Activated naive CD8-positive, alpha-beta T cell (primary cell): ENCODE data around the gene OR6S1.
"Not testable (repeated sequence)": the region's sequence is repeated elsewhere in the genome, so short reads cannot be mapped to it uniquely, and the experiment has no call there.

Experiments used
- H3K27ac Mint-ChIP-seq: one replicate; pipeline ENCODE4 v1.8.0; 2021; ENCODE audit warnings: mixed read lengths
- H3K27me3 Mint-ChIP-seq: one replicate; pipeline ENCODE4 v1.8.0; 2021; ENCODE audit warnings: mixed read lengths
- H3K36me3 Mint-ChIP-seq: one replicate; pipeline ENCODE4 v1.8.0; 2021; ENCODE audit warnings: mixed read lengths
- H3K4me1 Mint-ChIP-seq: one replicate; pipeline ENCODE4 v1.8.0; 2021; ENCODE audit warnings: low read depth, mixed read lengths
- H3K4me3 Mint-ChIP-seq: one replicate; pipeline ENCODE4 v1.8.0; 2021; ENCODE audit warnings: mild to moderate bottlenecking, mixed read lengths
- H3K9me3 Mint-ChIP-seq: one replicate; pipeline ENCODE4 v1.8.0; 2021; ENCODE audit warnings: low read depth, mixed read lengths

The OR6S1 gene

DNA sequence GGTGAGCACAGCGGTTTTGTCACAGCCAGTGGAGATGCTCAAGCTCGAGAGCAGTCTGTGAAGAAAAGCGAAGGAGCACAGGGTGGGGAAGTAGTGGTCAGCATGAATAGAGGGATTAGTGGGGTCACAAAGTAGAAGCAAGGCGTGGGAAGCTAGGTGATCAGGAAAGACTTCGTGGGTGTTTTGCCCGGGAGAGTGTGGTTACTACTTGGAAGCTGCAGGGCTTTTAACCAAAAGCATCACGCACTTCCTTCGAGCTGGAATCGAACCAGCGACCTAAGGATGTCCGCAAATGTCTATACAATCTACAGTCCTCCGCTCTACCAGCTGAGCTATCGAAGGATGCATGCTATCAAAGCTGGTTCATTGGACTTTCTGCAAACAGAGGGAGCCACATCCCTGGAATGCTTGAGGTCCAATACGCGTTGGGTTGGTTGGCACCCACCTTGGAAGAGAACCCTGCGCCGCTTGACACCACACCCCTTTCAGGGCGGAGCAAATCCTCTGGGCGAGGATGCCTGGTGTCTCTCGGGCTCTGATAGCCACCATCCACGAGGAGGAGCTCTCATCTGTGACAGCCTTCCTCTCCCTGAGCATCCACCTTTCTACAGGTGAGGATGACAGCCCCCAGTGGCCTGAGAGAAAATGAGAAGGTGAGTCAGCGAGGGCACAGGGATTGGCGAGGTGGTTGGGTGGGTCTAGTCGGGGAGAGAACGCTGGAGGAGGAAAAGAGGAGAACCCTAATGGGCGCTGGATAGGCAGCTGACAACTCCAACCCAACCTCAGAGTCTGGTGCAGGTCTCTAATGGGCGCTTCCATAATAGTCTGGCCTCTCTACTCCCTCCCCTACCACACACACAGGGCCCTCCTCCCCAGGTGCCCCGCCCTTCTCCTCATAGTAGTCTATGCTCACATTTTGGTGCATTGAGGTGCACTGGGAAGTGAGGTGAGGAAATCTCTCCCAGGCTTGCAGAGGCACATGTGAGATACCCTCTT, 16.0 kb upstream of the OR6S1 start:
- Mint-ChIP-seq H3K9me3 (no peaks in the 10 kb centered on the region), H3K27me3 (peaks cover 40% of the 10 kb centered on the region), H3K36me3 (no peaks in the 10 kb centered on the region), H3K27ac (no peak overlapping the region), H3K4me3 (peak overlapping the region; percentile 35), H3K4me1 (peaks cover 33% of the 10 kb centered on the region)

DNA sequence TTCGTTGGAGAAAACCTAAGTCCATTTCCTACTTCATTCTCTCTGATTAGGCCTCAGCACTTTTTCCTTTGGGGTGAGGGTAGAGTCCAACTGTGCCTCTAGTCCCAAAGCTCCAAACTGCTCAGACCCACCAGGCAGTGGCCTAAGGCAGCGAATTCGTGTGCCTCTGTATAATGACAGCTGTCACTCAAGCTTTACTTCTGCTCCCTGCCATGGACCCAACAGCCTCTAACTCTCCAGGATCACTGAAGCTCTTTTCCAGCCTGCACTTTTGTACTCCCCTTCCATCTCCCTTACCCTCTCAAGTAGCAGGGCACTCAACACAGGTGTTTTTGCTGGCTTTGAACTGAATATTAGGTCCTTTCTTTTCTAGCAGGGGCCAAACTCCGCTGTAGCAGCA, 14.8 kb upstream of the OR6S1 start:
- Mint-ChIP-seq H3K27ac (no peak overlapping the region), H3K27me3 (peaks cover 43% of the 10 kb centered on the region)

DNA sequence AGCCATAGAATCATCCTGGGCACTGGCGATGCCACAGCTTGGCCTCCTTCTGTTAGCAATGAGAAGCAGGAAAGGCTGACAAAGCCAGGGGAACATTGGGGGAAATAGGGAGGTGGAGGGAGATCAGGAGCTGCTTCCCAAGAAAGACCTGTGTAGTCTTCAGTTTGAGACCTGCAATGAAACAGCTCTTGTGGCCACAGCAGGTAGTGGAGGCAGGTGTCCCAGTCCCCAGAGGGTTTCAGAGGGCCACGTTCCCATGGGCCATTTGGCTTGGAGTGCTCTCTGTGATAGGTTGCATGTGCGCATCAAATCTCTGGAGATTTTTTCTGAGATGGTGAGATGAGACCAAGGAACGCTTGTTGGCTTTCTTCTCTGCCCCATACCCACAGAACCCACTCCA, 14.4 kb upstream of the OR6S1 start:
- no peak overlapping the region for H3K27ac Mint-ChIP-seq
- no peaks in the 10 kb centered on the region for H3K9me3 Mint-ChIP-seq
- H3K27me3 Mint-ChIP-seq = peaks cover 44% of the 10 kb centered on the region
- H3K4me1 Mint-ChIP-seq = peaks cover 27% of the 10 kb centered on the region
- no peaks in the 10 kb centered on the region for H3K36me3 Mint-ChIP-seq
- H3K4me3 Mint-ChIP-seq = no peak overlapping the region

More for the DNA sequence above, 14.8 kb upstream of the OR6S1 start:
- Mint-ChIP-seq H3K36me3 (no peaks in the 10 kb centered on the region), H3K4me1 (peaks cover 27% of the 10 kb centered on the region), H3K9me3 (no peaks in the 10 kb centered on the region), H3K4me3 (no peak overlapping the region)

DNA sequence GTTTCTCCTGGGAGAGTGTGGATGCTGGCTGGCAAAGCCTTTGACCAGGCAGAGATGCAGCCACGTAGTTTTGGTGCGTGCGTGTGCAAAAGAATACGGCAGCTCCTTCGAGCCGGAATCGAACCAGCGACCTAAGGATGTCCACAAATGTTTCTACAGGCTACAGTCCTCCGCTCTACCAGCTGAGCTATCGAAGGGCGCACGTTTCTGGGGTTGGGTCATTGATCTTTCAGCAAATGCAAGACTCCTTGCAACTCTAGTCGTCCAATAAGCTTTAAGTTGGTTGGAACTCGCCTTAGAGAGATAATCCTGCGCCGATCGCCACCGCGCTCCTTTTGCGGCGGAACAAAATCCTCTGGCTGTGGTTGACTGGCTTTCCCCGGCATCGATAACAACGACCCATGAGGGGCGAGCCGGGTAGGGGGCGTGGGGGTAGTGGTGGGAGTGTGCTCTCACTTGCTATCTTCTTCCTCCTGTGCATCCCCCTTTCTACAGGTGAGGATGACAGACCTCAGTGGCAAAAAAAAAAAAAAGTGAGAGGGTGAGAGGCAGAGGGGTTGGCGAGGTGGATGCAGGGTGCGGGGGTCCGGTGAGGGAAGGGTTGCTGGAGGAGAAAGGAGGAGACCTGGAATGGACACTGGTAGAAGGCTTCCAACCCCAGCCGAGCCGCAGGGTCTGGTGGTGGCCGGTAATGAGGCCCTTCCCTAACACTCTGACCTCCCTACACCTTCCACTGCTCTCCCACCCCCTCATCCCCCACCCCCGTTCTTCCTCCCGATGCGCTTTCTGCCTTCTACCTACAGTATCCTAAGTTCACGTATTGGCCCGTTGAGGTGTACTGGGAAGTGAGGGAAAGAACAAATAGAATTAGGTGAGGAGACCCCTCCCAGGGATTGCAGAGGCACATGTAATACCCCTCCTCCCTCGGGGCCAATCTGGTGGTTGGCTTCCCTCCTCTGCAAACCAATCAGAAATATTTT, 11.8 kb upstream of the OR6S1 start:
- Mint-ChIP-seq H3K9me3 (no peaks in the 10 kb centered on the region), H3K4me3 (peak overlapping the region; percentile 75), H3K27me3 (peaks cover 50% of the 10 kb centered on the region), H3K36me3 (no peaks in the 10 kb centered on the region), H3K27ac (no peak overlapping the region), H3K4me1 (peaks cover 27% of the 10 kb centered on the region)

DNA sequence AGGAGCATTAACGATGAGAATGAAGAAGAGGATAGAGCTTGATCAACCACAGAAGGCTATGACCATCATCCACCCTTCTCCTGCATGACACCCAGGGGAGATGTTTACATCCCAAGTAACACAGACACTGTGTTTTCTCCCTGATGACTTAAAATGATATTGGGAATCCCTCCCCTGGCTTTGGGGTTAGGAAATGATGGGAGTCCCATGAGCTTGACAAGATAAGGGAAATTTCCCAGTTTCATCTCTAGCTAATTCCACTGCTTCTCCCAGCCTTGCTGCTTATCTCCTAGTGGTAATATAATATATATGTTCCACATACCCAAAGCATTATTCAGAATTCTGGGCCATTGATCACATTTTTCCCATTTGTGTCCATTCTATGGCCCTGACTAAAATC, 4.0 kb upstream of the OR6S1 start:
- no peak overlapping the region for H3K27ac Mint-ChIP-seq
- H3K27me3 Mint-ChIP-seq = peaks cover 22% of the 10 kb centered on the region
- no peak overlapping the region for H3K4me3 Mint-ChIP-seq
- H3K9me3 Mint-ChIP-seq = no peaks in the 10 kb centered on the region
- no peaks in the 10 kb centered on the region for H3K36me3 Mint-ChIP-seq
- no peaks in the 10 kb centered on the region for H3K4me1 Mint-ChIP-seq

DNA sequence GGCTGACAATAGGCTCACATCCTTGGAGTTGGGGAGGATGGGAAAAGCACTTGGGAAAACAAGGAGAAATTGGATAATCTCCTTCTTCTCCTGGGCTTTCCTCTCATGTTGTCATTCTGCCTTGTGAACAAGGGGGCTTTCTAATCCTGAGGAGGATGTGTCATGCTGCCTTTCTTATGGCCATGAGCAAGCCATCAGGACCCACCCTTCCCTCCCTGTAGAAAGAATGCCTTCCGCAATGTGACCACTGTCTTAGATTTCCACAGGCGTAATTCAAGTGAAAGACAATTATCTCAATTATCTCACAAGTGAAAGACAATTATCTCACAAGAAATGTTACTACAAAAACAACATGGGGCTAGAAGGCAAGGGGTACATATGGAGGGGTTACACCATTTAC, 3.0 kb upstream of the OR6S1 start:
- H3K27ac Mint-ChIP-seq = no peak overlapping the region
- H3K27me3 Mint-ChIP-seq = peaks cover 22% of the 10 kb centered on the region
- H3K4me3 Mint-ChIP-seq = no peak overlapping the region
- no peaks in the 10 kb centered on the region for H3K9me3 Mint-ChIP-seq
- H3K4me1 Mint-ChIP-seq = no peaks in the 10 kb centered on the region
- no peaks in the 10 kb centered on the region for H3K36me3 Mint-ChIP-seq

DNA sequence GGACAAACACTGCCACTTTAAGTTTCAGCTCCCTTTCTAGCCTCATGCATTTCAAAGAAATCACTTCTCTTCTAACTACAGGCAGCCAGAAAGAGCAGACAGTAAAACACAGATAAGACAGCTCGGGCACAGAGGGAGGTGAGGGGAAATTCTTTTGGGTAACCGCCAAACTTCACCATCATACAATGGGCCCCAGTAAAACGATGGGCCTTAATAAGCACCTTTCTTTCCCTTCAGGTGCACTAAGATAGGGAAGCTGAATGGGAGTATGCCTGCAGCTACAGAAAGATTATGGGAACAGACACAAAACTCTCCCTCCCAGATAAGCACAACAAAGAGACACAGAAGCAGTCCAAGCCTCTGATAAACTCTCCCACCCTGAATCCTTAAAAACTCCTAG, 1.3 kb upstream of the OR6S1 start:
- H3K4me3 Mint-ChIP-seq, H3K9me3 Mint-ChIP-seq, H3K4me1 Mint-ChIP-seq, H3K27ac Mint-ChIP-seq, H3K36me3 Mint-ChIP-seq: not testable (repeated sequence)
- H3K27me3 Mint-ChIP-seq = peaks cover 16% of the 10 kb centered on the region

DNA sequence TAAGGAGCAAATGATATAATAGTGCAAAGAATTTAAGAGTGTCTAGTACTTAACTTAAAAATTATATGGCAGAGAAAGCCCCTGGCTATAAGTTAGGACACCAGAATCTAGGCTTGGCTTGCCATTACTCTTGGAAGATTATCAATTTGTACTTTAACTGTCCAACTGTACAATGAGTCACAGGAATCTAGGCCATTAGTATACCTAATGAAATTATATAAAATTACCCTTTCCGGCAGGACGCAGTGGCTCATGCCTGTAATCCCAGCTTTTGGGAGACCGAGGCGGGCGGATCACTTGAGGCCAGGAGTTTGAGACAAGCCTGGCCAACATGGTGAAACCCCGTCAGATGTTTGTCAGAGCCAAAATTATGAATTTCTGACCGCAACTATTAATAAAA, 691 bp upstream of the OR6S1 start:
- no peaks in the 10 kb centered on the region for H3K36me3 Mint-ChIP-seq
- no peak overlapping the region for H3K27ac Mint-ChIP-seq
- H3K9me3 Mint-ChIP-seq = no peaks in the 10 kb centered on the region
- H3K27me3 Mint-ChIP-seq = peaks cover 16% of the 10 kb centered on the region
- no peak overlapping the region for H3K4me3 Mint-ChIP-seq
- H3K4me1 Mint-ChIP-seq = no peaks in the 10 kb centered on the region

DNA sequence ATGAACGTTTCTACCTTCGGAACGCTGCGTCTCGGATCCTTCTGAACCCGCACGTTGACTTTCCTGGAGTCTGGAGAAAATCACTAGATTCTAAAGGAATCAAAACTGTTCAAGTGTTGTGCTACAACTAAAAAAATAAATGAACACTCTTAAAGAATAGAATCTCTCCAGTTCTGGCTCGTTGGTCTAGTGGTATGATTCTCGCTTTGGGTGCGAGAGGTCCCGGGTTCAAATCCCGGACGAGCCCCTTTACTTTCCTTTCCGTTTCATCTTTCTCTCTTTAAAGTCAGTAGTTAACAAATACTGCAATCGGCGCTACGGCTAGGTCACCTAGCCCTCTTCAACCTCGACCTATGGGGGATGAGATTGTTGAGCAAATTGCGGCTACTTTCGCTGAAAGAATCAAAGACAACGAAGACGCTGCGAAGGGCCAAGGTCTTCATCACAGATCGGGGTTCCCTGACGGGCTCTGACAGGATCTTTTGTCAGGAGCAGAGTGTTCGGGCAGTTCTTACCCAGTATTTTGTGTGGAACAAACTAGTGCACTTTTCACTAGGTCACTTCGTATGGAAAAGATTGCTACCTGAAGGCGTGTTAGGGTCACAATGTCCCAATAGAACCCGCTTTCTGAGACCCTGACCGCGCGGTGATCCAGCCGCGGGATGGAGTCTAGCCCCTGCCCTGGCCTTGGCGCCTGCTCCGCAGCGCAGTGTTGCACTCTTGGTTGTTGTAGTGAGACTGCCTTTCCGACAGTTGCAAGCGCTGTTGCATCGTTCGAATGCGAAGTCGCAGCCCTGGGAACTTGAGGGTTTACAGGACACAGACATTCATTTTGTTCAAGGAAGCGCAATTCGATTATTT, 8.4 kb downstream of the OR6S1 start:
- Mint-ChIP-seq H3K27me3 (no peaks in the 10 kb centered on the region), H3K9me3 (no peaks in the 10 kb centered on the region), H3K4me1 (peaks cover 47% of the 10 kb centered on the region), H3K4me3 (peak overlapping the region; percentile 92), H3K27ac (peak overlapping the region; percentile 88), H3K36me3 (no peaks in the 10 kb centered on the region)

DNA sequence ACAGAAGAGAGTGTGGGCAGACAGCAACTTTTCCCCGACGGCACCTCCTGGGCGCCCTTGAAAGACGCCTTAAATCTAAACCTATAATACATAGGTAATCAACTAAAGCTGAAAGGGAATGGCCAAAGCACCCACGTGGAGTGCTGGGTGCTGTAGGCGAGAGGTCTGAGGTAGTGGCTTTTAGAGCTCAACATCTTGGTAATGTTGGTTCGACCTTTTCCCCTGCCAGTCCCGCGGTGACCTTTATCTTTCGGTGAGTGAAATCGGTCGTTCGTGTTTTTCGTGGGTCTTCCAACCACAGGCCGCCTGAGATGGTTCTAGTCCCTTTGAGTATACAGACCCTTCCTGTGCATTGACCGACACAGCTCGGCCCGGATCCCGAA, 9.1 kb downstream of the OR6S1 start:
- Mint-ChIP-seq H3K4me1 (peaks cover 54% of the 10 kb centered on the region), H3K27me3 (no peaks in the 10 kb centered on the region), H3K4me3 (peak overlapping the region; percentile 92), H3K9me3 (no peaks in the 10 kb centered on the region), H3K27ac (peak overlapping the region; percentile 88), H3K36me3 (no peaks in the 10 kb centered on the region)

DNA sequence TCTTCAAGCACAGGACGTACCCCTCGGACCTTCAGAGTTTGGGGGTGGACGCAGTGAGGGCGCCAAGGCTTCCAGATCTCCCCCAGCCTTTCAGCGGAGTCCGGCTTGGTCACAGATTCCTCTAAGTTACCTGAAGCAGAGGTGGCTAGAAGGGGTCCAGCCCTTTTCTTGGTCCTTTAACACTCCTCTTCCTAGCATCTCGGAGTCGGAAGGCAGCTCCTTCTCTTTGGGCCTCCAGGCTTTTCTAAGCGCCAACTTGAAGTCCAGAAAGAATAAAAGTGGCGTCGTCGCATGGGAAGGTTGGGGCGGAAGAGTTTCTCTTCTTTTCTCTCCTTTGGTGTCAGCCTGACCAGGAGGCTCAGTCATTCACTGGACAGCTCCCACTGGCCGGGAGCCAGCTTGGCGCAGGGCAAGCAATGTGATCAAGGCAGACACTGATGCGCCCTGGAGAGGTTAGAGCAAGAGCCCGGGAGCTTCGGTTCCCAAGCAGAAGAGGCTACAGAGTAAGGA, 9.6 kb downstream of the OR6S1 start:
- Mint-ChIP-seq H3K36me3 (no peaks in the 10 kb centered on the region), H3K4me3 (peak overlapping the region; percentile 92), H3K27ac (no peak overlapping the region), H3K9me3 (no peaks in the 10 kb centered on the region), H3K4me1 (peaks cover 59% of the 10 kb centered on the region), H3K27me3 (no peaks in the 10 kb centered on the region)

DNA sequence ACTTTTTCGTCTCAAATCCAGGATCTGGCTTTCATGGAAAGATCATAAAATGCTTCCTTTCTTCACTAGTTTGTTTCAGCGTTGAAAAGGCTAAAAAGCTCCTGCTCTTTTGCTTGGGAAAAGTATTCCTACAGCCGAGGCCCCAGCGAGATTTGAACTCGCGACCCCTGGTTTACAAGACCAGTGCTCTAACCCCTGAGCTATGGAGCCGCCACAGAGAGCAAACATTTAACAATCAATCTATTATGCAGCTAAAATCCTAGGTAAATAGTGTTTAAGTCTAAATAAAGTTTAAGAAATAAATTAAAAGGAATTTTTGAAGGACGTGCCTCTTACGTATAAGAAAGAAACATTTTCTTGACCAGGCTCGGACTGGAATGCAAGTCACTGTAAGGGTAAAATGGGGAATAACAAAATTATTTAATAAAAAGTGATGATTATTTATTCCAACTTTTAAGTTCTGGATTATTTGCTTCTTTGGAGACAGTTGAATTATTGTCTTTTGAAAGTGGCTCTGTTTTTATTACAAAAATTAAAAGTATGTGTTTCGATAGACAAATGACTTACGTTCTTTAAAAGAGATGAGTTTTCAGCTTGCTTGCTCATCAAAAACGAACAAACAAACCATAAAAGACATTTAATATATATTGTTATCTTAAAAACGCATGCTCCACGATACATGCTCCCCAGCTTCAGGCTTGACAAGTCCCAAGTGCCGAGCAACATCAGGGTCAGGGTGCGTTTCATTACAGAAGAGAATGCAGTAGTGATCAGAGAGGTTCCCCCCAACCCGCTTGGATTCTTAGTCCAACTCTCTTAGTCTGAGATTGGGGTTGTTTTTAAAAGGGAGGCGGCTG, 10.2 kb downstream of the OR6S1 start:
- Mint-ChIP-seq H3K4me3 (peak overlapping the region; percentile 92), H3K27ac (peak overlapping the region; percentile 82), H3K9me3 (no peaks in the 10 kb centered on the region), H3K36me3 (no peaks in the 10 kb centered on the region), H3K27me3 (no peaks in the 10 kb centered on the region), H3K4me1 (peaks cover 65% of the 10 kb centered on the region)

DNA sequence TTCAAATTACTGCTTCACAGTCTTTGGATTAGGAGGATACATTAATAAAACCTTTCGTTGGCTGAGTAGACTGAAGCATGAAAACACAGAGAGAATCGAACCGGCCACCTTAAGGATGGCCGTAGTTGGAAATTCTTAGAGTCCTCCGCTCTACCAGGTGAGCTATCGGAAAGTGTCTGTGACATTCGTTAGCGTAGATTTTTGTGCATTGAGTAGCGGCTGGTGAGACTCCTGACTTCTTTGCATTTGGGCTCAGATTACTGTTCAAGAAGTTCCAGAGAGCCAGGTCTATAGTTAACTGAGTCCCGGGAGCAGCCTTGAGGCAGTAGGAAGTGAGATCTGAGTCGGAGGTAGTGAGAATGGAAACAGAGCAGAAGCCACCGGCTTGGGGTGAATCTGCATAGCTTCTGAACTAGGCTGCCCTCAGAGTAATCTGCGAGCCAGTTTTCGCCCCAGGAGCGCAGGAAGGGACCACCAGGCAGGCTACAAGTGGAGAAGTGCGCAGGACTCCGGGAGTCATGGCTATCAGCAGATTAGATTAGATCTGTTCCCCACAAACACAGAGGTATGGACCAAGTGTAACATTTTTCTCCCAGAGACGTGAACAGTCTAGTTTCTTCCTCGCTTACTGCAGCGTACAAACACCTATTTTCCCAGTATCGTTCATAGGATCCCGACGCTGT, 11.0 kb downstream of the OR6S1 start:
- Mint-ChIP-seq H3K4me1 (peaks cover 71% of the 10 kb centered on the region), H3K36me3 (no peaks in the 10 kb centered on the region), H3K27ac (peak overlapping the region; percentile 82), H3K4me3 (peak overlapping the region; percentile 92), H3K9me3 (no peaks in the 10 kb centered on the region), H3K27me3 (no peaks in the 10 kb centered on the region)
